Iris pigment epithelial cell (primary cell): Measurements from ENCODE around the gene MAN1C1.

Source experiments
- DNase-seq: peaks from one replicate; pipeline ENCODE4 v3.0.0-alpha.2; 2011; ENCODE audit warnings: low read depth

The MAN1C1 gene

GRCh38 chr1:25803368-25803767, 186.8 kb downstream of the MAN1C1 start:
- DNase-seq = no peak

GRCh38 chr1:25804244-25804963, 187.8 kb downstream of the MAN1C1 start:
- DNase-seq = peak; percentile 29

- no peak for DNase-seq
Observed at GRCh38 chr1:25804964-25805862, 188.6 kb downstream of the MAN1C1 start.

GRCh38 chr1:25805863-25806225, 189.3 kb downstream of the MAN1C1 start:
- no peak for DNase-seq

- no peak for DNase-seq
Observed at GRCh38 chr1:25806418-25806817, 189.8 kb downstream of the MAN1C1 start.

GRCh38 chr1:25807480-25808390, 191.1 kb downstream of the MAN1C1 start:
- no peak for DNase-seq

- DNase-seq = no peak
Observed at GRCh38 chr1:25808481-25809244, 192.1 kb downstream of the MAN1C1 start.

GRCh38 chr1:25809283-25809926, 192.8 kb downstream of the MAN1C1 start:
- no peak for DNase-seq

GRCh38 chr1:25809929-25810328, 193.3 kb downstream of the MAN1C1 start:
- DNase-seq = no peak

- peak; percentile 35 for DNase-seq
Observed at GRCh38 chr1:25810341-25811299, 194.0 kb downstream of the MAN1C1 start.

GRCh38 chr1:25811384-25812082, 194.9 kb downstream of the MAN1C1 start:
- no peak for DNase-seq

GRCh38 chr1:25813071-25813733, 196.6 kb downstream of the MAN1C1 start:
- no peak for DNase-seq

- DNase-seq = no peak
Observed at GRCh38 chr1:25813734-25814471, 197.3 kb downstream of the MAN1C1 start.

- DNase-seq = no peak
Observed at GRCh38 chr1:25814549-25815087, 198.0 kb downstream of the MAN1C1 start.

- DNase-seq = no peak
Observed at GRCh38 chr1:25815208-25816111, 198.9 kb downstream of the MAN1C1 start.

GRCh38 chr1:25816112-25816718, 199.6 kb downstream of the MAN1C1 start:
- DNase-seq = no peak
